D721Med (cell line): ENCODE results near the gene SNRNP25.

ENCODE experiments used
- DNase-seq: peaks from one replicate; pipeline ENCODE4 v3.0.0; 2011; ENCODE audit warnings: low spot score; ENCODE audit not compliant: insufficient read length
- FAIRE-seq: peaks from 2 replicates; lab custom pipeline; 2011; peaks lifted over from hg19 to GRCh38; lab: Jason Lieb, UNC
- CTCF ChIP-seq: IDR thresholded peaks from 2 replicates; pipeline ENCODE4 v1.5.1; 2012; ENCODE audit warnings: mild to moderate bottlenecking, control low read depth; ENCODE audit not compliant: insufficient read depth; ENCODE audit errors: missing control alignments

SNRNP25 gene

DNA sequence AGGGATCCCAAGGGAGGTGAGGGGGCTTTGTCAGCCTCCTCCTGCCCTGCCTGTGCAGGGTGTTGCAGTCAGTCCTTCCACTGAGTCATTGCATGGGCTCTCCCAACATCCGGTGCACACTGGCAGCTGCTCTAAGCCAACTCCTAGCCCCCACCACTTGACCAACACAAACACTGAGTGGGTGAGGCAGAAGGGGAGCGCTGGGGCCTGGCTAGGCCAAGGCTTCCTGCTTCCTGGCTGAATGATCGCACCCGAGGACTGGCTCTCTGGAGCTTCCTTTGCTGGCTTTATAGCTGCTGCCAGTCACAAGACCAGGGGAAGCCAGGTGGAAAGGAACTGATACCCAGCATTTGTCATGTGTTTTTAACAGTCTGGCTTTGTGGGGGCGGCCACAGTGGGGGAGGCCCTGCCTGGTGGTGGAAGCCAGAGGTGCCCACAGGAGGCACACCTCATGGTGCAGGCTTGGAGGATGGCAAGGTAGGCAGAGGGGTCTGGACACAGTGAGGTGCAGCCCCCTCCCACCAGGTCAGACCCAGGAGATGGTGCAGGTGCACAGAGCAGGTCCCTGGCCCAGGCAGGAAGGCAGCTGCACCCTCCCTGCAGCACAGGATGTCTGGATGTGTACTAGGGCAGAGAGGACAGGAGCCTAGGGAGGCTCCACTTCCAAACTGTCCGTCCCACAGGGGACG is 31.2 kb downstream of the SNRNP25 start:
- TF ChIP-seq CTCF = no peak
- DNase-seq (no peak), FAIRE-seq (no peak)

DNA sequence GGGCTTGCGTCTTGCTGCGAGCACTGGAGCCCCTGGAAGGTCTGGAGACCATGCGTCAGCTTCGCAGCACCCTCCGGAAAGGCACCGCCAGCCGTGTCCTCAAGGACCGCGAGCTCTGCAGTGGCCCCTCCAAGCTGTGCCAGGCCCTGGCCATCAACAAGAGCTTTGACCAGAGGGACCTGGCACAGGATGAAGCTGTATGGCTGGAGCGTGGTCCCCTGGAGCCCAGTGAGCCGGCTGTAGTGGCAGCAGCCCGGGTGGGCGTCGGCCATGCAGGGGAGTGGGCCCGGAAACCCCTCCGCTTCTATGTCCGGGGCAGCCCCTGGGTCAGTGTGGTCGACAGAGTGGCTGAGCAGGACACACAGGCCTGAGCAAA is 31.8 kb downstream of the SNRNP25 start:
- DNase-seq (no peak), FAIRE-seq (no peak)
- TF ChIP-seq CTCF = no peak

GRCh38 chr16:85865-86264 is 32.2 kb downstream of the SNRNP25 start:
- no peak for DNase-seq
- no peak for TF ChIP-seq CTCF
- no peak for FAIRE-seq

DNA sequence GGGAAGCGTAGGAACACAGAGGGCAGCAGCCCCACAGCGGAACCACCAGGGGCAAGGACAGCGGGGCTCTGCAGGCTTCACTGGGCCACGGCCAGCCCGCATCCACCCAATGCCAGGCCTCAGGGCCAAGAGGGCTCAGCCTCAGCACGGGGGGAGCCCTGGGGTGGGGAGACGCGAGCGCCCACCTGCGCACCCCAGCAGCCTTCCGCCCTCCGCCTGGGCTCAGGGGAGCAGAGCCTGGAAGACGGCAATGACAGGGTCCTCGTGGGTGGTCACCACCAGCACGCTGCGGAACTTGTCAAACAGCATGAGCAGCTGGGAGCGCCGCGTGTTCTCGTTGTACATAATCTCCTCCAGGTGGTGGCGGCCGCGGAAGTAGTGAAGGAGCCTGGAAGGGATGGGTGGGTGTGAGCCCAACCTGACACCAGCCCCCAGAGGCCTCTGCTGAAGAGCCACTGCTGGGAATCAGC is 32.9 kb downstream of the SNRNP25 start:
- no peak for DNase-seq
- TF ChIP-seq CTCF = no peak
- no peak for FAIRE-seq

GRCh38 chr16:88613-89012 is 35.0 kb downstream of the SNRNP25 start:
- DNase-seq (no peak), FAIRE-seq (no peak)
- no peak for TF ChIP-seq CTCF

DNA sequence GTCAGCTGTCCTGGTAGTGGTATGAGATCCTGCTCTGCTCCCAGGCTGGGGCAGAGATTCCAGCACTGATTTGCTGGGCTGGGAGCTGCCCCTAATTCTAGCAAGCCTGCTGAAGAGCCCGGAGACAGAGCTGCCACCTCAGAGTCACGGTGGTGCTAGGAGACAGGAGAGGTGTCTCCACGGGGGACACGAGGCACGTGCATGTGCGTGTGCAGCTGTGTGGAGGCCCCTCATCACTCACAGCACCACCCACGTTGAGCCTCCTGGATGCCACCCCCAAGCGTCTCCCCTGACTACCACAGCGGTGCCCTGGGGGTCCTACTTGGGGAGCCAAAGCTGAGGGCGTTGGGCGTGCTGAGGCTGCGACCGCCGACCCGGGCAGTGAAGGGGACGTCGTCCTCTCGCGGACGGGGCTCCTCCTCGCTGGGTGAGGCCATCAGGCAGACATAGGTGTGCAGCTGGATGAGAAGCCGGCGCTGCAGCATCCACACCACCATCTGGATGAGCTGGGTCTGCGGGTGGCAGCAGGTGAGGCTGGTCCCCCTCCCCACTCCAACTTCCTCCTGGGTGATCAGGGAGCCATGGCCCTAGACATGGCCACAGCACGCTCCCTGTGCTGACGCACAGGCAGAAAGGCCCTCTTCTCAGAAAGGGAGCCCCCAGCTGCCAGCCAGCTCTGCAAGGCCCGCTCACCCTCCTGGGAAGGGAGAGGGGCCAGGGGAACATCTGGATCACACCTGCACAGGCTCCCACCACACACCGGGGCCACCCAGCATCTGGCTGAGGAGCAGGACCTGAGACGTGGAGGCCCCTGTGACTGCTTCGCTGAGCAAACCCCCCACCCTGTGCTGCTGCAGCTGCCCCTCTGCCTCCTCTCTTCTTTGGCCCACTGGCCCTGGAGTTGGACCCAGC is 36.0 kb downstream of the SNRNP25 start:
- FAIRE-seq (no peak), DNase-seq (no peak)
- no peak for TF ChIP-seq CTCF
